Fibroblast of lung (primary cell): ENCODE data around the gene F2R. TPM values are rescaled to one million over a fixed set of nuclear protein-coding genes. Genes with fewer than 3 reads are reported as not detected.

Experiments
- DNase-seq, 2 donors: peaks; one replicate each; pipeline versions ENCODE4 v3.0.0 to v3.0.0-alpha.2; 2010; ENCODE audit warnings: low read depth in 2 of 2
- H2AFZ ChIP-seq: 2 replicates; pipeline ENCODE4 v1.5.1; 2012; ENCODE audit warnings: low read length, control low read depth, inconsistent platforms
- H3K27ac ChIP-seq: 2 replicates; pipeline ENCODE4 v1.5.1; 2011; ENCODE audit warnings: low read length, control low read depth; ENCODE audit not compliant: insufficient read depth
- H3K27me3 ChIP-seq: 2 replicates; pipeline ENCODE4 v1.5.1; 2011; ENCODE audit warnings: mild to moderate bottlenecking, low read length; ENCODE audit not compliant: control insufficient read depth, insufficient read depth
- H3K36me3 ChIP-seq: 2 replicates; pipeline ENCODE4 v1.5.1; 2011; ENCODE audit warnings: low read length; ENCODE audit not compliant: control insufficient read depth, insufficient read depth
- H3K4me1 ChIP-seq: 2 replicates; pipeline ENCODE4 v1.5.1; 2011; ENCODE audit warnings: low read length; ENCODE audit not compliant: control insufficient read depth, insufficient read depth; ENCODE audit errors: extremely low read depth
- H3K4me2 ChIP-seq: 2 replicates; pipeline ENCODE4 v1.5.1; 2011; ENCODE audit warnings: low read length, control low read depth; ENCODE audit not compliant: insufficient read depth; ENCODE audit errors: extremely low read depth
- H3K4me3 ChIP-seq, 4 experiments: fragments of 200-600 bp in 1 of 4; sonication (generic) in 1 of 4; replicated peaks in 1 of 4; 2 replicates each; pipeline ENCODE4 v1.5.1; 2011 to 2016; ENCODE audit warnings: low read length in 4 of 4, low read depth in 3 of 4, mild to moderate bottlenecking in 3 of 4, control low read depth in 2 of 4, inconsistent platforms in 1 of 4, mixed read lengths in 1 of 4; ENCODE audit not compliant: insufficient read depth in 1 of 4; ENCODE audit errors: control extremely low read depth in 1 of 4
- H3K79me2 ChIP-seq: 2 replicates; pipeline ENCODE4 v1.5.1; 2012; ENCODE audit warnings: mild to moderate bottlenecking, low read length, inconsistent platforms; ENCODE audit not compliant: control insufficient read depth, insufficient read depth
- H3K9ac ChIP-seq: 2 replicates; pipeline ENCODE4 v1.5.1; 2011; ENCODE audit warnings: mild to moderate bottlenecking, low read length, control low read depth; ENCODE audit not compliant: insufficient read depth
- H3K9me3 ChIP-seq: 2 replicates; pipeline ENCODE4 v1.5.1; 2012; ENCODE audit warnings: low read depth, low read length; ENCODE audit not compliant: control insufficient read depth, insufficient read depth
- H4K20me1 ChIP-seq: 2 replicates; pipeline ENCODE4 v1.5.1; 2011; ENCODE audit warnings: low read length; ENCODE audit not compliant: control insufficient read depth, insufficient read depth; ENCODE audit errors: extremely low read depth
- CTCF ChIP-seq, 2 donors: IDR thresholded peaks in 1 of 2; conservative IDR thresholded peaks in 1 of 2; 1 replicate in 1 of 2; 2 replicates in 1 of 2; pipeline ENCODE4 v1.5.1; 2011 to 2012; ENCODE audit warnings: low read length in 2 of 2, control low read depth in 1 of 2, inconsistent platforms in 1 of 2, low read depth in 1 of 2, mild to moderate bottlenecking in 1 of 2
- EZH2 ChIP-seq: IDR thresholded peaks from 2 replicates; pipeline ENCODE4 v1.5.1; 2012; ENCODE audit warnings: low read length, control low read depth, mild to moderate bottlenecking; ENCODE audit errors: missing control alignments
- polyA plus RNA-seq, 2 donors: library from polyadenylated mRNA; depleted of rRNA in 1 of 2; stranded (reverse) in 1 of 2; unstranded in 1 of 2; fragments of >200 nt; gene quantifications; 2 replicates each; pipeline ENCODE4 v1.2.1, GENCODE V29; 2011 to 2012; ENCODE audit warnings: missing spikeins in 1 of 2
- total RNA-seq: library from RNA; depleted of rRNA; stranded (reverse); fragments of >200 nt; gene quantifications from 2 replicates; pipeline ENCODE4 v1.2.1, GENCODE V29; 2014

Gene F2R
- total and polyA plus RNA-seq, 2 donors (not counting 1 experiment from before 2014, with no cell fraction given), result 265 to 797 TPM

- H3K9me3 ChIP-seq, result no peaks in the 10 kb centered on the region
- H3K36me3 ChIP-seq, result peaks cover 5% of the 10 kb centered on the region
- H3K27me3 ChIP-seq, result no peaks in the 10 kb centered on the region
- no peak overlapping the region for H2AFZ ChIP-seq
- no peaks in the 10 kb centered on the region for H4K20me1 ChIP-seq
- H3K4me2 ChIP-seq, result peak overlapping the region; percentile 89
- H3K27ac ChIP-seq, result peak overlapping the region; percentile 49
- no peak for TF ChIP-seq EZH2
- no peak for TF ChIP-seq CTCF (conservative IDR thresholded peaks at IDR 0.05 in 1 of 2, IDR thresholded peaks at IDR 0.05 in 1 of 2; ENCODE audit: low read depth in 1 of 2, low read length in 2 of 2)
- H3K4me3 ChIP-seq, result peak overlapping the region in 3 of 4 experiments; percentile 22 to 94 (median 89)
- peaks cover 5% of the 10 kb centered on the region for H3K4me1 ChIP-seq
- peaks cover 76% of the 10 kb centered on the region for H3K79me2 ChIP-seq
- H3K9ac ChIP-seq, result no peak overlapping the region
- DNase-seq, result no peak
Observed at GRCh38 chr5:76718880-76719279, 3.0 kb downstream of the F2R start.

- Histone ChIP-seq H2AFZ (no peak overlapping the region), H3K79me2 (peaks cover 98% of the 10 kb centered on the region), H3K9ac (no peak overlapping the region), H4K20me1 (no peaks in the 10 kb centered on the region), H3K4me2 (peak overlapping the region; percentile 72), H3K36me3 (peaks cover 5% of the 10 kb centered on the region), H3K27ac (peak overlapping the region; percentile 32), H3K27me3 (no peaks in the 10 kb centered on the region), H3K4me1 (peaks cover 7% of the 10 kb centered on the region), H3K4me3 (peak overlapping the region; percentile 7 to 19 (median 14)), H3K9me3 (no peaks in the 10 kb centered on the region)
- TF ChIP-seq CTCF (conservative IDR thresholded peaks at IDR 0.05 in 1 of 2, IDR thresholded peaks at IDR 0.05 in 1 of 2; ENCODE audit: low read depth in 1 of 2, low read length in 2 of 2) (no peak), EZH2 (no peak)
- DNase-seq, result no peak
Observed at GRCh38 chr5:76720988-76721569, 5.2 kb downstream of the F2R start.

GRCh38 chr5:76723266-76723665 lies 7.3 kb downstream of the F2R start:
- no peaks in the 10 kb centered on the region for H3K27me3 ChIP-seq
- H4K20me1 ChIP-seq, result no peaks in the 10 kb centered on the region
- H3K9me3 ChIP-seq, result no peaks in the 10 kb centered on the region
- DNase-seq, result no peak
- peaks cover 98% of the 10 kb centered on the region for H3K79me2 ChIP-seq
- H3K36me3 ChIP-seq, result peaks cover 5% of the 10 kb centered on the region
- H3K27ac ChIP-seq, result no peak overlapping the region
- H2AFZ ChIP-seq, result no peak overlapping the region
- no peak overlapping the region for H3K4me2 ChIP-seq
- no peak overlapping the region for H3K4me3 ChIP-seq
- H3K9ac ChIP-seq, result no peak overlapping the region
- TF ChIP-seq EZH2 (no peak), CTCF (conservative IDR thresholded peaks at IDR 0.05 in 1 of 2, IDR thresholded peaks at IDR 0.05 in 1 of 2; ENCODE audit: low read depth in 1 of 2, low read length in 2 of 2) (no peak)
- peaks cover 7% of the 10 kb centered on the region for H3K4me1 ChIP-seq
